ENCODE results near the gene CLK4. TPM values are rescaled to one million over a fixed set of nuclear protein-coding genes. Genes with fewer than 3 reads are reported as not detected.

The CLK4 gene
- total and polyA plus RNA-seq, 2 experiments from 2014 or later = 11.8 to 14.1 TPM

DNA sequence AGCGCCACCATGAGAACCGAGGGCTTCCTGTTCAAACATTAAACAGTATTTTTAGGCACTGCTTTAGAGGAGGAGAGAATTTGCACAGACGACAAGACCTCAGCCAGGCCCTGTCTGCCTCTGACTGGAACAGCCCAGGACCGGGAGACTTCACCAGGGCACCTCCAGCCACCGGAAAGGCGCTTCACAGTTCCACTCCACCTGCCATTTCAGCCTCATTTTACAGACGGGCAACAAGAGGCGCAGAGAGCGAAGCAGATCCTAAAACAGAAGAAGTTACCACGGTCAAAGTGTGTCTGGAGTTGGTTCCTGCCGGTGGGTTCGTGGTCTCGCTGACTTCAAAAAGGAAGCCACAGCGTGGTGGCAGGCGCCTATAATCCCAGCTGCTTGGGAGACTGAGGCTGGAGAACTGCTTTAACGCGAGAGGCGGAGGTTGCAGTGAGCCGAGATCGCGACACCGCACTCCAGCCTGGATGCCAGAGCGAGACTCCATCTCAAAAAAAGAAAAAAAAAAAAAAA lies 65.0 kb downstream of the CLK4 start:
- H3K4me3 ChIP-seq = no peak overlapping the region
- in situ Hi-C loops (cut with MboI) = no loop called here
- H2AFZ ChIP-seq = no peak overlapping the region
- no peak overlapping the region for H3K9ac ChIP-seq
- H3K4me1 ChIP-seq (ENCODE audit: insufficient read depth) = no peaks in the 10 kb centered on the region
- no peaks in the 10 kb centered on the region for H3K9me2 ChIP-seq (ENCODE audit: insufficient read depth)
- H3K4me2 ChIP-seq (ENCODE audit: unreplicated experiment) = no peak overlapping the region
- H3K9me3 ChIP-seq (ENCODE audit: low read depth) = no peaks in the 10 kb centered on the region
- H3K79me2 ChIP-seq (ENCODE audit: insufficient read depth) = no peaks in the 10 kb centered on the region
- no peak overlapping the region for H3K27ac ChIP-seq
- no peak for DNase-seq
- TF ChIP-seq EZH2phosphoT487 (IDR thresholded peaks at IDR 0.05; ENCODE audit: insufficient read depth, low read depth) (no peak), EZH2 (IDR thresholded peaks at IDR 0.05; ENCODE audit: insufficient read depth, poor library complexity, severe bottlenecking) (no peak)
- H3F3A ChIP-seq (ENCODE audit: insufficient read depth) = no peaks in the 10 kb centered on the region
- no peaks in the 10 kb centered on the region for H4K20me1 ChIP-seq (ENCODE audit: insufficient read depth)
- 77 to 80% methylated on average over 22 to 23 of the region's 23 CpGs for WGBS, 2 experiments (ENCODE audit: low coverage in 1 of 2, low lambda C conversion rate in 2 of 2, missing lambda C conversion rate in 2 of 2)
- H3K36me3 ChIP-seq (ENCODE audit: low read depth) = no peaks in the 10 kb centered on the region
- H3K27me3 ChIP-seq (replicated peaks; ENCODE audit: insufficient read depth) = no peaks in the 10 kb centered on the region

DNA sequence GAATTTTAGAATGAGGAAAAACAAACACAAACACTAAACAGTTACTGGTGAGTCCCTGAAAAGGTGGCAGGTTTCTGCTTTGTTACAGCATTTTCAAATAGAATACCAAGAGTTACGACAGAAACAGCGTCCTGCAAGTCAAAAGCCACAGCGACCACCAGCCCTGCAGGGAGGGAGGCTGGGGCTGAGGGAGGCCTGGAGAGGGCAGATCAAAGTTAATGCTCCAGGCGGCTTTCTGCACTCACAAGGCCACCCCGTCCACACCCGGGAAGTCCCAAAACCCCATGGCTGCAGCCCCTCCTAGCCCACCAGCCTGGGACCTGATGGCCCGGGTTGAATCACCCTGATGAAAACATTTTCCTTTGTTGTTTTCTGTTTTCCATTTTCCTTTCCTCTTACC lies 65.9 kb downstream of the CLK4 start:
- no peaks in the 10 kb centered on the region for H3K4me1 ChIP-seq (ENCODE audit: insufficient read depth)
- no peak overlapping the region for H3K9ac ChIP-seq
- no peaks in the 10 kb centered on the region for H4K20me1 ChIP-seq (ENCODE audit: insufficient read depth)
- in situ Hi-C loops (cut with MboI) = no loop called here
- no peaks in the 10 kb centered on the region for H3K9me3 ChIP-seq (ENCODE audit: low read depth)
- TF ChIP-seq EZH2phosphoT487 (IDR thresholded peaks at IDR 0.05; ENCODE audit: insufficient read depth, low read depth) (no peak), EZH2 (IDR thresholded peaks at IDR 0.05; ENCODE audit: insufficient read depth, poor library complexity, severe bottlenecking) (no peak)
- H3F3A ChIP-seq (ENCODE audit: insufficient read depth) = no peaks in the 10 kb centered on the region
- H3K9me2 ChIP-seq (ENCODE audit: insufficient read depth) = no peaks in the 10 kb centered on the region
- H3K36me3 ChIP-seq (ENCODE audit: low read depth) = no peaks in the 10 kb centered on the region
- no peaks in the 10 kb centered on the region for H3K79me2 ChIP-seq (ENCODE audit: insufficient read depth)
- no peak overlapping the region for H3K4me3 ChIP-seq
- H3K4me2 ChIP-seq (ENCODE audit: unreplicated experiment) = no peak overlapping the region
- no peak for DNase-seq
- no peak overlapping the region for H2AFZ ChIP-seq
- 57 to 61% methylated on average over 7 of the region's 7 CpGs for WGBS, 2 experiments (ENCODE audit: low coverage in 1 of 2, low lambda C conversion rate in 2 of 2, missing lambda C conversion rate in 2 of 2)
- no peak overlapping the region for H3K27ac ChIP-seq
- no peaks in the 10 kb centered on the region for H3K27me3 ChIP-seq (replicated peaks; ENCODE audit: insufficient read depth)

DNA sequence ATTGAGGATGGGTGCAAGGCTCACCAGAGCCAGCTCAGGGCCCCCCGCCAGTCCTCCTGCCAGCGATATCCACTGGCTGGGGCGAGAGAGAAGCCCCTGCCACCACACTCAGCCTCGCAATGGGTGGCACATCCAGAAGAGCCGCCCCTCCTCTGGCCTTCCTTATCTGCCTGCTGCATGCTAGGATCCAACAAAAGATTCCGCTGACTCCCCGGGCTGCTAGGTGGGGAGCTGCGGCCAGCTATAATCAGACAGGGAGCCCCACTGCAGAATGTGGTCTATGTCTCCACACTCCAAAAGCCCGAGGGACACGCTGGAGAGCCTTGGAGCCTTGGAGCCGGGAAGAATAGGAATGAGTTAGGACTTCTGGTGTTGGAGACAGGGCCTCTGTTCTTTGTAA lies 69.4 kb downstream of the CLK4 start:
- DNase-seq = no peak
- H3K27me3 ChIP-seq (replicated peaks; ENCODE audit: insufficient read depth) = no peaks in the 10 kb centered on the region
- H3K9me3 ChIP-seq (ENCODE audit: low read depth) = no peaks in the 10 kb centered on the region
- H3K4me2 ChIP-seq (ENCODE audit: unreplicated experiment) = no peak overlapping the region
- WGBS, 2 experiments (ENCODE audit: low coverage in 1 of 2, low lambda C conversion rate in 2 of 2, missing lambda C conversion rate in 2 of 2) = 63 to 72% methylated on average over 11 of the region's 11 CpGs
- H3K4me1 ChIP-seq (ENCODE audit: insufficient read depth) = no peaks in the 10 kb centered on the region
- H3K27ac ChIP-seq = no peak overlapping the region
- H3K4me3 ChIP-seq = no peak overlapping the region
- H4K20me1 ChIP-seq (ENCODE audit: insufficient read depth) = no peaks in the 10 kb centered on the region
- no peak overlapping the region for H3K9ac ChIP-seq
- H2AFZ ChIP-seq = no peak overlapping the region
- no peaks in the 10 kb centered on the region for H3K9me2 ChIP-seq (ENCODE audit: insufficient read depth)
- TF ChIP-seq EZH2phosphoT487 (IDR thresholded peaks at IDR 0.05; ENCODE audit: insufficient read depth, low read depth) (no peak), EZH2 (IDR thresholded peaks at IDR 0.05; ENCODE audit: insufficient read depth, poor library complexity, severe bottlenecking) (no peak)
- no peaks in the 10 kb centered on the region for H3K36me3 ChIP-seq (ENCODE audit: low read depth)
- no peaks in the 10 kb centered on the region for H3F3A ChIP-seq (ENCODE audit: insufficient read depth)
- in situ Hi-C loops (cut with MboI) = loop anchor here (10.0 kb wide), 1 partner anchor 273 kb away; no protein-coding TSS in a partner anchor
- no peaks in the 10 kb centered on the region for H3K79me2 ChIP-seq (ENCODE audit: insufficient read depth)

DNA sequence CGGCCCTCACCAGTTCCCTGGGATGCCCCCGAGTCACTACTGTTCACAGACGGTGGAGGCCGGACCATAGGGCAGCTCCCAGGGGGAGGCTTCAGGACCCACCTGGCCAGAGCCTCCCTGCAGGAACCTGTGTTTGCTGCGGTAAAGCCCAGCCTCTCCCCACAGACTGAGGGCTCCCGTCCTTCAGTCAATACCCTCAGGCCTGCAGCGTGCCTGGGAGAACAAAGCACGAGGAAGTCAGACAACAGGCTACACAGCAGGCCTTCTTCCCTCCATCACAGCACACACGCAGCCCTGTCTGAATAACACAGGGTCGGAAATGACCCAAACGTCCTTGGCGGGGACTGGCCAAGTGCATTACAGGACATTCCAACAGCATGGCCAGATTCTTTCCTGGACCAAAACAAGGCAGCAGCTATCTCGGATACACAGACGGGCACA lies 71.1 kb downstream of the CLK4 start:
- Histone ChIP-seq H3K27me3 (replicated peaks; ENCODE audit: insufficient read depth) (no peaks in the 10 kb centered on the region), H3F3A (ENCODE audit: insufficient read depth) (no peaks in the 10 kb centered on the region), H3K4me2 (ENCODE audit: unreplicated experiment) (no peak overlapping the region), H3K9me2 (ENCODE audit: insufficient read depth) (no peaks in the 10 kb centered on the region), H3K4me3 (no peak overlapping the region), H3K9me3 (ENCODE audit: low read depth) (no peaks in the 10 kb centered on the region), H4K20me1 (ENCODE audit: insufficient read depth) (no peaks in the 10 kb centered on the region), H3K36me3 (ENCODE audit: low read depth) (no peaks in the 10 kb centered on the region), H3K79me2 (ENCODE audit: insufficient read depth) (no peaks in the 10 kb centered on the region), H2AFZ (no peak overlapping the region), H3K9ac (no peak overlapping the region), H3K27ac (no peak overlapping the region), H3K4me1 (ENCODE audit: insufficient read depth) (no peaks in the 10 kb centered on the region)
- no peak for TF ChIP-seq EZH2phosphoT487 (IDR thresholded peaks at IDR 0.05; ENCODE audit: insufficient read depth, low read depth)
- no peak for TF ChIP-seq EZH2 (IDR thresholded peaks at IDR 0.05; ENCODE audit: insufficient read depth, poor library complexity, severe bottlenecking)
- 71 to 78% methylated on average over 14 of the region's 14 CpGs for WGBS, 2 experiments (ENCODE audit: low coverage in 1 of 2, low lambda C conversion rate in 2 of 2, missing lambda C conversion rate in 2 of 2)
- no peak for DNase-seq
- in situ Hi-C loops (cut with MboI) = loop anchor here (10.0 kb wide), 1 partner anchor 271 kb away; no protein-coding TSS in a partner anchor

All from GM23248 (cell line).